Activated CD8-positive, alpha-beta memory T cell treated with anti-CD3 and anti-CD28 coated beads for 48 hours (primary cell): Measurements from ENCODE around the gene CDH4.

ENCODE experiments used
- DNase-seq, 3 experiments: peaks; one replicate each; pipeline ENCODE4 v3.0.0-alpha.2; 2020; ENCODE audit warnings: low read depth in 2 of 3, low spot score in 2 of 3

The CDH4 gene

GRCh38 chr20:61436283-61436666 lies 184.2 kb downstream of the CDH4 start:
- DNase-seq: no peak

GRCh38 chr20:61436667-61437279 lies 184.7 kb downstream of the CDH4 start:
- DNase-seq: no peak

GRCh38 chr20:61437280-61438206 lies 185.5 kb downstream of the CDH4 start:
- DNase-seq: no peak

- no peak for DNase-seq
Observed at GRCh38 chr20:61438285-61438684, 186.2 kb downstream of the CDH4 start.

- DNase-seq: no peak
Observed at GRCh38 chr20:61439251-61439650, 187.2 kb downstream of the CDH4 start.

GRCh38 chr20:61440548-61441055 lies 188.5 kb downstream of the CDH4 start:
- DNase-seq: no peak

GRCh38 chr20:61441537-61441936 lies 189.5 kb downstream of the CDH4 start:
- no peak for DNase-seq

GRCh38 chr20:61442075-61442670 lies 190.1 kb downstream of the CDH4 start:
- DNase-seq: no peak

GRCh38 chr20:61442718-61443117 lies 190.7 kb downstream of the CDH4 start:
- no peak for DNase-seq

- DNase-seq: no peak
Observed at GRCh38 chr20:61443443-61444126, 191.5 kb downstream of the CDH4 start.

GRCh38 chr20:61444637-61445036 lies 192.6 kb downstream of the CDH4 start:
- DNase-seq: no peak

GRCh38 chr20:61445138-61445537 lies 193.1 kb downstream of the CDH4 start:
- DNase-seq: no peak

- DNase-seq: no peak
Observed at GRCh38 chr20:61445741-61446140, 193.7 kb downstream of the CDH4 start.

- no peak for DNase-seq
Observed at GRCh38 chr20:61447952-61448351, 195.9 kb downstream of the CDH4 start.

- no peak for DNase-seq
Observed at GRCh38 chr20:61448386-61448785, 196.3 kb downstream of the CDH4 start.

- no peak for DNase-seq
Observed at GRCh38 chr20:61449057-61449609, 197.1 kb downstream of the CDH4 start.

GRCh38 chr20:61449916-61450315 lies 197.9 kb downstream of the CDH4 start:
- DNase-seq: no peak

- DNase-seq: no peak
Observed at GRCh38 chr20:61450549-61450948, 198.5 kb downstream of the CDH4 start.

GRCh38 chr20:61451009-61451408 lies 198.9 kb downstream of the CDH4 start:
- DNase-seq: no peak

GRCh38 chr20:61451953-61452352 lies 199.9 kb downstream of the CDH4 start:
- no peak for DNase-seq

GRCh38 chr20:61453219-61453618 lies 201.2 kb downstream of the CDH4 start:
- no peak for DNase-seq
